Measurements from ENCODE around the gene DHCR24.

DNA sequence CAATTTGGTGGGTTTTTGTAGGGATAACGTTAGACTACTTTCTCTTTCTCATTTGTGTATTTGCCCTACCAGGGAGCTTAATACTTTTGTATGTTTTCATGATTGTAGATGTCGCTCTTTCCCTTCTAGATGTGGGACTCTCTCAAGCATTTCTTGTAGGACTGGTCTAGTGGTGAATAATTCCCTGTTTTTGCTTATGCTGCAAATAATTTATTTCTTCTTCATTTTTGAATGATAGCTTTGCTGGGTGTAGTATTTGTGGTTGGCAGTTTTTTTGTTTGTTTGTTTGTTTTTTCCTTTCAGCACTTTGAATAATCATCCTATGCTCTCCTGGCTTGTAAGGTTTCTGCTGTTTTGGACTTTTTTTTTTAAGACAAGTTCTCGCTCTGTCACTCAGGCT, 63.3 kb downstream of the DHCR24 start:
- TF ChIP-seq CTCF (IDR thresholded peaks at IDR 0.05) = no peak
- TF ChIP-seq POLR2AphosphoS5 (IDR thresholded peaks at IDR 0.05; ENCODE audit: insufficient read depth in 1 of 2, low read depth in 1 of 2) = no peak

All from vagina (tissue), 2 donors.